Thyroid gland (tissue), 4 donors: Measurements from ENCODE around the gene CLEC2D. TPM values are rescaled to one million over a fixed set of nuclear protein-coding genes. Genes with fewer than 3 reads are reported as not detected.

Experiments
- DNase-seq, 2 donors: peaks; one replicate each; pipeline ENCODE4 v3.0.0-alpha.2; 2019
- H3K27ac ChIP-seq, 3 donors: fragments of 200-600 bp; sonication (generic); 1 replicate in 2 of 3; 2 replicates in 1 of 3; pipeline ENCODE4 v1.5.1; 2016 to 2019; ENCODE audit warnings: mild to moderate bottlenecking in 1 of 3, moderate library complexity in 1 of 3
- H3K27me3 ChIP-seq: fragments of 200-600 bp; sonication (generic); one replicate; pipeline ENCODE4 v1.5.1; 2019
- H3K36me3 ChIP-seq, 2 donors: fragments of 200-600 bp; sonication (generic); one replicate each; pipeline ENCODE4 v1.5.1; 2016 to 2019
- H3K4me1 ChIP-seq, 2 donors: fragments of 200-600 bp; sonication (generic); one replicate each; pipeline ENCODE4 v1.5.1; 2017 to 2019
- H3K4me3 ChIP-seq, 3 donors: fragments of 200-600 bp; sonication (generic); replicated peaks in 1 of 3; 1 replicate in 2 of 3; 2 replicates in 1 of 3; pipeline ENCODE4 v1.5.1; 2016; ENCODE audit warnings: mild to moderate bottlenecking in 1 of 3
- H3K9me3 ChIP-seq: fragments of 200-600 bp; sonication (generic); one replicate; pipeline ENCODE4 v1.5.1; 2017
- CTCF ChIP-seq, 6 experiments: fragments of 200-600 bp in 3 of 6; fragments of 450-650 bp in 3 of 6; sonication (generic) in 3 of 6; IDR thresholded peaks; one replicate each; pipeline ENCODE4 v1.5.1; 2016 to 2019; ENCODE audit warnings: antibody characterized with exemption in 6 of 6, mild to moderate bottlenecking in 2 of 6, inconsistent platforms in 1 of 6, moderate library complexity in 1 of 6
- POLR2A ChIP-seq, 2 donors: fragments of 450-650 bp; IDR thresholded peaks; one replicate each; pipeline ENCODE4 v1.6.1; 2017; ENCODE audit warnings: antibody characterized with exemption in 2 of 2, mild to moderate bottlenecking in 2 of 2, moderate library complexity in 1 of 2
- WGBS, 2 donors: methylation state at CpG; one replicate each; pipeline ENCODE4 v1.1.5; 2017; 5-methylcytosine and 5-hydroxymethylcytosine counted together
- intact Hi-C: fragments of 100-400 bp; cut with DNase I; formaldehyde crosslinking; loops from one replicate; pipeline ENCODE4 v1.15.1; 2023
- total RNA-seq, 4 donors: library from RNA; depleted of rRNA; stranded (reverse); fragments of >200 nt; gene quantifications; one replicate each; pipeline ENCODE4 v1.2.3, GENCODE V29; 2016

Gene CLEC2D
- total RNA-seq, 4 donors from 2014 or later = 4.9 to 11.3 (median 9.8) TPM

- TF ChIP-seq POLR2A (IDR thresholded peaks at IDR 0.05) = no peak
- no peak for TF ChIP-seq CTCF (IDR thresholded peaks at IDR 0.05)
- H3K4me3 ChIP-seq = peak overlapping the region; percentile 44 to 67 (median 60)
- intact Hi-C loops = no loop called here
Observed at GRCh38 chr12:9648701-9649531, 20.6 kb upstream of the CLEC2D start.

GRCh38 chr12:9649532-9649940 lies 20.0 kb upstream of the CLEC2D start:
- no peak for TF ChIP-seq CTCF (IDR thresholded peaks at IDR 0.05)
- no peak for TF ChIP-seq POLR2A (IDR thresholded peaks at IDR 0.05)
- 32 to 60% methylated on average over 5 of the region's 5 CpGs for WGBS, 2 donors
- H3K4me3 ChIP-seq = peak overlapping the region in 1 of 3 donors; percentile 8

More at GRCh38 chr12:9648701-9649531, 20.6 kb upstream of the CLEC2D start:
- no peak for DNase-seq
- Histone ChIP-seq H3K36me3 (peaks cover 0 to 2% of the 10 kb centered on the region in 2 donors), H3K27ac (peak overlapping the region; percentile 80 to 93 (median 86)), H3K4me1 (peaks cover 13 to 15% of the 10 kb centered on the region in 2 donors), H3K9me3 (no peaks in the 10 kb centered on the region), H3K27me3 (no peaks in the 10 kb centered on the region)
- 7 to 9% methylated on average over 13 of the region's 13 CpGs for WGBS, 2 donors

GRCh38 chr12:9650151-9650576 lies 19.3 kb upstream of the CLEC2D start:
- Histone ChIP-seq H3K4me1 (peaks cover 13 to 15% of the 10 kb centered on the region in 2 donors), H3K4me3 (no peak overlapping the region), H3K27me3 (no peaks in the 10 kb centered on the region), H3K27ac (peak overlapping the region in 2 of 3 donors; percentile 42 to 93), H3K36me3 (peaks cover 0 to 7% of the 10 kb centered on the region in 2 donors), H3K9me3 (no peaks in the 10 kb centered on the region)
- intact Hi-C loops = no loop called here
- WGBS, 2 donors = 50 to 64% methylated on average over 4 of the region's 4 CpGs
- TF ChIP-seq POLR2A (IDR thresholded peaks at IDR 0.05) (no peak), CTCF (IDR thresholded peaks at IDR 0.05) (no peak)
- no peak for DNase-seq

More at GRCh38 chr12:9649532-9649940, 20.0 kb upstream of the CLEC2D start:
- no peaks in the 10 kb centered on the region for H3K9me3 ChIP-seq
- no peak for DNase-seq
- no peaks in the 10 kb centered on the region for H3K27me3 ChIP-seq
- peaks cover 0 to 7% of the 10 kb centered on the region in 2 donors for H3K36me3 ChIP-seq
- H3K4me1 ChIP-seq = peaks cover 13 to 15% of the 10 kb centered on the region in 2 donors
- peak overlapping the region in 2 of 3 donors; percentile 42 to 93 for H3K27ac ChIP-seq
- intact Hi-C loops = no loop called here

DNA sequence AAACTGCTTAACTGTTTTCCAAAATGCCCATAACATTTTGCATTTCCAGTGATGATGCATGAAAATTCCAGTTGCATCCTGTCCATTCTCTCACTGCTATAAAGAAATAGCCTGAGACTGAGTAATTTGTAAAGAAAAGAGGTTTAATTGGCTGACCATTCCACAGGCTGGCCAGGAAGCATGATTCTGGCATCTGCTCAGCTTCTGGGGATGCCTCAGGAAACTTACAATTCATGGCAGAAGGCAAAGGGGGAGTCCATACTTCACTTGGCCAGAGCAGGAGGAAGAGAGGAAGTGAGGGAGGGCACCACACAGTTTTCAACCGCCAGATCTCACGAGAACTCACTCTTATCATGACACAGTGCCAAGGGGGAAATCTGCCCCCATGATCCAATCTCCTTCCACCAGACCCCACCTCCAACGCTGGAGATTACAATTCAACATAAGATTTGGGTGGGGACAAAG lies 18.2 kb upstream of the CLEC2D start:
- no peaks in the 10 kb centered on the region for H3K9me3 ChIP-seq
- H3K36me3 ChIP-seq = peaks cover 0 to 7% of the 10 kb centered on the region in 2 donors
- H3K27ac ChIP-seq = no peak overlapping the region
- no peak for TF ChIP-seq POLR2A (IDR thresholded peaks at IDR 0.05)
- TF ChIP-seq CTCF (IDR thresholded peaks at IDR 0.05) = no peak
- no peaks in the 10 kb centered on the region for H3K27me3 ChIP-seq
- intact Hi-C loops = no loop called here
- peaks cover 13 to 15% of the 10 kb centered on the region in 2 donors for H3K4me1 ChIP-seq
- WGBS, 2 donors = 78% methylated on average over 3 of the region's 3 CpGs
- H3K4me3 ChIP-seq = no peak overlapping the region
- no peak for DNase-seq

GRCh38 chr12:9660046-9660445 lies 9.5 kb upstream of the CLEC2D start:
- TF ChIP-seq CTCF (IDR thresholded peaks at IDR 0.05) (no peak), POLR2A (IDR thresholded peaks at IDR 0.05) (no peak)
- no peaks in the 10 kb centered on the region for H3K27me3 ChIP-seq
- H3K36me3 ChIP-seq = peaks cover 6 to 16% of the 10 kb centered on the region in 2 donors
- no peak overlapping the region for H3K27ac ChIP-seq
- no peak overlapping the region for H3K4me3 ChIP-seq
- no peaks in the 10 kb centered on the region for H3K4me1 ChIP-seq
- no peaks in the 10 kb centered on the region for H3K9me3 ChIP-seq
- WGBS, 2 donors = 90 to 100% methylated on average over 1 of the region's 1 CpG
- no peak for DNase-seq
- intact Hi-C loops = no loop called here
